OCI-LY3 (cell line): ENCODE data around the gene CKMT2.

ENCODE experiments used
- H2AFZ ChIP-seq: fragments of 200-600, 300-600 bp; shearing (Covaris generic); 2 replicates; pipeline ENCODE4 v1.6.0; 2014; ENCODE audit warnings: antibody characterized with exemption, low read depth, low read length
- H3K27ac ChIP-seq: fragments of 200-600, 300-600 bp; sonication (generic); 2 replicates; pipeline ENCODE4 v1.5.1; 2014; ENCODE audit warnings: mild to moderate bottlenecking, low read length, moderate library complexity, mixed read lengths
- H3K27me3 ChIP-seq: fragments of 200-600, 300-600 bp; sonication (generic); 2 replicates; pipeline ENCODE4 v1.6.1; 2014; ENCODE audit warnings: low read depth, low read length, mixed read lengths
- H3K36me3 ChIP-seq: fragments of 200-600, 300-600 bp; sonication (generic); replicated peaks from 2 replicates; pipeline ENCODE3; 2014; ENCODE audit warnings: low read depth, low read length, mixed read lengths
- H3K4me1 ChIP-seq: fragments of 300-600, 200-600 bp; sonication (generic); 2 replicates; pipeline ENCODE4 v1.6.1; 2014; ENCODE audit warnings: low read length, mixed read lengths
- H3K4me2 ChIP-seq: fragments of 200-600, 300-600 bp; sonication (generic); 2 replicates; pipeline ENCODE4 v1.6.1; 2014; ENCODE audit warnings: low read length, mixed read lengths
- H3K4me3 ChIP-seq: fragments of 300-600, 200-600 bp; sonication (generic); 2 replicates; pipeline ENCODE4 v1.5.1; 2014; ENCODE audit warnings: antibody characterized with exemption, mild to moderate bottlenecking, low read length, moderate library complexity
- H3K79me2 ChIP-seq: fragments of 300-600, 200-600 bp; shearing (Covaris generic); 2 replicates; pipeline ENCODE4 v1.6.1; 2014; ENCODE audit warnings: mild to moderate bottlenecking, low read length, mixed read lengths
- H3K9ac ChIP-seq: fragments of 300-600, 200-600 bp; shearing (Covaris generic); 2 replicates; pipeline ENCODE4 v1.6.0; 2014; ENCODE audit warnings: mild to moderate bottlenecking, low read length, moderate library complexity
- H3K9me3 ChIP-seq: fragments of 200-600, 300-600 bp; shearing (Covaris generic); 2 replicates; pipeline ENCODE4 v1.6.1; 2014; ENCODE audit warnings: low read length, mixed read lengths; ENCODE audit not compliant: insufficient read depth
- H4K20me1 ChIP-seq: fragments of 200-600, 300-600 bp; sonication (generic); 2 replicates; pipeline ENCODE4 v1.6.1; 2016; ENCODE audit warnings: low read length, mixed read lengths; ENCODE audit not compliant: insufficient read depth
- EZH2phosphoT487 ChIP-seq: fragments of 200-600 bp; shearing (Covaris generic); IDR thresholded peaks from 2 replicates; pipeline ENCODE4 v1.6.1; 2018; ENCODE audit warnings: antibody characterized with exemption, mixed run types, low read depth
- TF ChIP-seq, protein P1 (sequence below): fragments of 200-600, 300-600 bp; sonication (generic); IDR thresholded peaks from 2 replicates; pipeline ENCODE4 v1.5.1; 2014; ENCODE audit warnings: antibody characterized with exemption, low read length, low read depth

The CKMT2 gene

GRCh38 chr5:81315830-81316229 is 82.7 kb downstream of the CKMT2 start:
- TF ChIP-seq, protein P1, sequence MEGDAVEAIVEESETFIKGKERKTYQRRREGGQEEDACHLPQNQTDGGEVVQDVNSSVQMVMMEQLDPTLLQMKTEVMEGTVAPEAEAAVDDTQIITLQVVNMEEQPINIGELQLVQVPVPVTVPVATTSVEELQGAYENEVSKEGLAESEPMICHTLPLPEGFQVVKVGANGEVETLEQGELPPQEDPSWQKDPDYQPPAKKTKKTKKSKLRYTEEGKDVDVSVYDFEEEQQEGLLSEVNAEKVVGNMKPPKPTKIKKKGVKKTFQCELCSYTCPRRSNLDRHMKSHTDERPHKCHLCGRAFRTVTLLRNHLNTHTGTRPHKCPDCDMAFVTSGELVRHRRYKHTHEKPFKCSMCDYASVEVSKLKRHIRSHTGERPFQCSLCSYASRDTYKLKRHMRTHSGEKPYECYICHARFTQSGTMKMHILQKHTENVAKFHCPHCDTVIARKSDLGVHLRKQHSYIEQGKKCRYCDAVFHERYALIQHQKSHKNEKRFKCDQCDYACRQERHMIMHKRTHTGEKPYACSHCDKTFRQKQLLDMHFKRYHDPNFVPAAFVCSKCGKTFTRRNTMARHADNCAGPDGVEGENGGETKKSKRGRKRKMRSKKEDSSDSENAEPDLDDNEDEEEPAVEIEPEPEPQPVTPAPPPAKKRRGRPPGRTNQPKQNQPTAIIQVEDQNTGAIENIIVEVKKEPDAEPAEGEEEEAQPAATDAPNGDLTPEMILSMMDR: no peak
- no peak for TF ChIP-seq EZH2phosphoT487
- Histone ChIP-seq H2AFZ (no peak overlapping the region), H3K4me3 (no peak overlapping the region), H3K36me3 (peaks cover 7% of the 10 kb centered on the region), H3K79me2 (no peaks in the 10 kb centered on the region), H3K27me3 (no peaks in the 10 kb centered on the region), H3K4me2 (no peak overlapping the region), H3K4me1 (no peaks in the 10 kb centered on the region), H3K27ac (no peak overlapping the region), H3K9ac (no peak overlapping the region), H4K20me1 (no peaks in the 10 kb centered on the region), H3K9me3 (no peaks in the 10 kb centered on the region)
